ENCODE measurements around the gene BZW2. TPM values are rescaled to one million over a fixed set of nuclear protein-coding genes. Genes with fewer than 3 reads are reported as not detected.

The BZW2 gene
- total RNA-seq, 3 donors from 2014 or later, result 44.8 to 67.0 (median 65.3) TPM

- no peak overlapping the region for H3K4me3 ChIP-seq
- no peaks in the 10 kb centered on the region for H3K9me3 ChIP-seq
- H3K4me1 ChIP-seq (ENCODE audit: low read depth), result peaks cover 5% of the 10 kb centered on the region
- DNase-seq (no peak), ATAC-seq (no peak)
- intact Hi-C loops (cut with DNase I, micrococcal nuclease), result no loop called here
- H3K36me3 ChIP-seq (ENCODE audit: low read depth), result no peaks in the 10 kb centered on the region
- TF ChIP-seq CTCF (IDR thresholded peaks at IDR 0.05), result no peak
These were observed 98.7 kb downstream of the BZW2 start for GRCh38 chr7:16744518-16745250.

GRCh38 chr7:16745645-16746044 lies 99.7 kb downstream of the BZW2 start:
- ATAC-seq (no peak), DNase-seq (no peak)
- no peak for TF ChIP-seq CTCF (IDR thresholded peaks at IDR 0.05)
- intact Hi-C loops (cut with DNase I, micrococcal nuclease), result no loop called here
- Histone ChIP-seq H3K4me1 (ENCODE audit: low read depth) (peaks cover 5% of the 10 kb centered on the region), H3K9me3 (no peaks in the 10 kb centered on the region), H3K36me3 (ENCODE audit: low read depth) (no peaks in the 10 kb centered on the region), H3K4me3 (no peak overlapping the region)

- no peak for ATAC-seq
These were observed 101.1 kb downstream of the BZW2 start for GRCh38 chr7:16747102-16747501.

GRCh38 chr7:16753102-16753931 lies 107.3 kb downstream of the BZW2 start, which contains the start of gene TSPAN13:
TSPAN13 (plus strand) TSS chr7:16753755; CDS start chr7:16753968, 213 bp downstream.
- TF ChIP-seq CTCF (IDR thresholded peaks at IDR 0.05), result no peak
- DNase-seq (peak; percentile 92 to 96 (median 95)), ATAC-seq (peak; percentile 96)
- peak within 1 kb of the TSS; percentile 46 for H3K4me3 ChIP-seq
- intact Hi-C loops (cut with DNase I, micrococcal nuclease), result no loop called here
- H3K9me3 ChIP-seq, result no peaks in the 10 kb centered on the region
- H3K36me3 ChIP-seq (ENCODE audit: low read depth), result no peaks in the 10 kb centered on the region
- H3K4me1 ChIP-seq (ENCODE audit: low read depth), result peaks cover 2% of the 10 kb centered on the region

More at GRCh38 chr7:16747102-16747501, 101.1 kb downstream of the BZW2 start:
- Histone ChIP-seq H3K4me1 (ENCODE audit: low read depth) (no peaks in the 10 kb centered on the region), H3K36me3 (ENCODE audit: low read depth) (no peaks in the 10 kb centered on the region), H3K9me3 (no peaks in the 10 kb centered on the region), H3K4me3 (no peak overlapping the region)
- intact Hi-C loops (cut with DNase I, micrococcal nuclease), result no loop called here
- TF ChIP-seq CTCF (IDR thresholded peaks at IDR 0.05), result no peak
- peak in 1 of 3 donors; percentile 27 for DNase-seq

- H3K4me1 ChIP-seq (ENCODE audit: low read depth), result peaks cover 2% of the 10 kb centered on the region
- ATAC-seq, result peak; percentile 53
- H3K9me3 ChIP-seq, result no peaks in the 10 kb centered on the region
- H3K4me3 ChIP-seq, result peak overlapping the region; percentile 46
- intact Hi-C loops (cut with DNase I, micrococcal nuclease), result no loop called here
- TF ChIP-seq CTCF (IDR thresholded peaks at IDR 0.05), result no peak
- DNase-seq, result peak; percentile 70 to 73 (median 72)
- no peaks in the 10 kb centered on the region for H3K36me3 ChIP-seq (ENCODE audit: low read depth)
These were observed 108.2 kb downstream of the BZW2 start for GRCh38 chr7:16753932-16754855.

All from mucosa of descending colon (tissue), 3 donors.